ENCODE measurements around the gene BABAM2. TPM values are rescaled to one million over a fixed set of nuclear protein-coding genes. Genes with fewer than 3 reads are reported as not detected.

BABAM2 gene
- 32.9 and 40.8 TPM in 2 replicates for total RNA-seq (2014; rRNA removed; shearing (Covaris generic); ENCODE audit: low replicate concordance)

DNA sequence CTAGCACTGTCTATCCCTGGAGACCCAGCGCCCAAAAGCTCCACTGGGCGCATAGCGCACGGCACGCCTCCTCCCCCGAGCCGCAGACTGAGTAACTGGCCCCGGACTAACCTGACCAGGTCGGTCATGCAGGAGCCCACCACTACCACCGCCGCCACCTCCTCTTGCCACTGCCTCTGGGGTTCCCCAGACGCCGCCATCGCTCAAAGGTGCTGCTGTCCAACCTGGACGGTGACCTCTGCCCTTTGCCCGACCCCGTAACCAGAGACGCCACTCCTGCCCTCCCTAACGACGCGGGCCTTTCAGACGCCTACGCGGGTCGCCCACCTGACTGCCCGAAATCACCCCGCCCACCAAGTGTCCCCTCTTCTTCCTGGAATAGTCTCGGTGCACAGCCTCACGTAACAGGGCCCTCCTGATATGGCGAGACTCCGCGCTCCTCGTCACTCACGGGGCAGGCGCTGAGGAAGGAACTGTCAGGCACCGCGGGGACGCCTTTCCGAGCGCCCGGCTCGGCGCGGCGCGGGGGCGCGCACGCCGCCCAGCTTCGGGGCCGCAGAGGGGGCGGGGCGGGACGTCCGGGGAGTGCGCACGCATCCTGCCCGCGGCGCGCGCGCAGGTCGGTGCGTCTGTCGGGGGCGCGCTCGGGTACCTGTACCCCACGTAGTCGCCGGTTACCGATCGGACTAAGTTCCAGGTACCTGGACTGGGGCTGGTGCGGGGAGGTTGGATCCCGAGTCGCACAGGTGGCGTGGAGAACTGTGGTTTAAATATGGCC lies at the start of gene BABAM2, which contains the start of gene RBKS:
Gene BABAM2, plus strand, starts transcription at position 584 of the 778 bp plus-strand sequence. CDS start 3,828 bp downstream, outside the sequence.
Gene RBKS, minus strand, starts transcription at position 242 of the 778 bp plus-strand sequence. Its CDS starts 42 bp downstream, at position 200.
- peak within 1 kb of the TSS; percentile 87 for H3K9ac ChIP-seq (ENCODE audit: low read length)
- no peaks in the 10 kb centered on the region for H3K27me3 ChIP-seq (ENCODE audit: low read length)
- H3K36me3 ChIP-seq (ENCODE audit: insufficient read depth, low read length) = no peaks in the 10 kb centered on the region
- DNase-seq = peak; percentile 96
- H3K4me3 ChIP-seq (ENCODE audit: low read length) = peak within 1 kb of the TSS; percentile 89
- no peaks in the 10 kb centered on the region for H3K9me2 ChIP-seq (replicated peaks; ENCODE audit: insufficient read depth, low read length)
- peak within 1 kb of the TSS; percentile 98 for H3K4me2 ChIP-seq (ENCODE audit: low read depth, low read length, poor library complexity, severe bottlenecking)
- H4K20me1 ChIP-seq (ENCODE audit: insufficient read depth, low read depth, low read length) = no peaks in the 10 kb centered on the region
- no peaks in the 10 kb centered on the region for H3K9me3 ChIP-seq (ENCODE audit: low read length)
- peaks cover 26% of the 10 kb centered on the region for H3K79me2 ChIP-seq (ENCODE audit: low read length)
- H3K27ac ChIP-seq (ENCODE audit: low read length) = peak within 1 kb of the TSS; percentile 81
- H3K4me1 ChIP-seq (ENCODE audit: low read length) = peaks cover 33% of the 10 kb centered on the region
- peak within 1 kb of the TSS; percentile 86 for H2AFZ ChIP-seq (ENCODE audit: low read length)

DNA sequence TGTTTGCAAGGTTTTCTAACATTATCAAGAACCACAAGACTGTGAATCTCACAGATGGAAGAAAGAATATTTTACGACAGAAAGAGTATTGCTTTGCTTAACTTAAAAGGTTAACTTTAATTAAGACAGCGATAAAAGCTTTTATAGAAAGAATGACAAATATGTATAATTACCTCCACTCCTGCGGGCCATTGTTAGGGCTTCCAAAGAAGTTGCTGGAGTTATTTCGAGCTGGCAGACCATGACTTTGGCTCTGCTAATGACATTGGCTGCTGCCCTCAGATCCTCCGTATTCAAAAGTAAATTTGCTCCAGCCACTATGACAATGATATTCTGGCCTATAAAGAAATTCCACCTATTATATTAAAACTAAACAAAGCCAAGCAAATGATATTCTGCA lies 47.6 kb upstream of the BABAM2 start:
- Histone ChIP-seq H3K9ac (ENCODE audit: low read length) (no peak overlapping the region), H2AFZ (ENCODE audit: low read length) (no peak overlapping the region), H3K4me2 (ENCODE audit: low read depth, low read length, poor library complexity, severe bottlenecking) (no peak overlapping the region), H3K9me3 (ENCODE audit: low read length) (no peaks in the 10 kb centered on the region), H3K36me3 (ENCODE audit: insufficient read depth, low read length) (no peaks in the 10 kb centered on the region), H4K20me1 (ENCODE audit: insufficient read depth, low read depth, low read length) (no peaks in the 10 kb centered on the region), H3K79me2 (ENCODE audit: low read length) (no peaks in the 10 kb centered on the region), H3K27me3 (ENCODE audit: low read length) (no peaks in the 10 kb centered on the region), H3K4me1 (ENCODE audit: low read length) (peaks cover 7% of the 10 kb centered on the region), H3K4me3 (ENCODE audit: low read length) (no peak overlapping the region), H3K9me2 (replicated peaks; ENCODE audit: insufficient read depth, low read length) (no peaks in the 10 kb centered on the region), H3K27ac (ENCODE audit: low read length) (no peak overlapping the region)
- no peak for DNase-seq

DNA sequence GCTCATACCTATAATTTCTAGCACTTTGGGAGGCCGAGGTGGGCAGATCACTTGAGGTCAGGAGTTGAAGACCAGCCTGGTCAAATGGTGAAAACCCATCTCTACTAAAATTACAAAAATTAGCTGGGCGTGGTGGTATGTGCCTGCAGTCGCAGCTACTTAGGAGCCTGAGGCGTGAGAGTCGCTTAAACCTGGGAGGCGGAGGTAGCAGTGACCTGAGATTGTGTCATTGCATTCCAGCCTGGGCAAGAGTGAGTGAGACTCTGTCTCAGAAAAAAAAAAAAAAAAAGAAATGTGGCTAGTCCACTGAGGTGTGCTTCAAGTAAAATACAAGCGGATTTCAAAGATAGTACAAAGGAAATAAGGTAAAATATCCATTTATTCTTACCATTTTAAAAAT lies 46.5 kb upstream of the BABAM2 start:
- no peak for DNase-seq
- no peak overlapping the region for H3K4me2 ChIP-seq (ENCODE audit: low read depth, low read length, poor library complexity, severe bottlenecking)
- no peaks in the 10 kb centered on the region for H3K27me3 ChIP-seq (ENCODE audit: low read length)
- H3K79me2 ChIP-seq (ENCODE audit: low read length) = no peaks in the 10 kb centered on the region
- H4K20me1 ChIP-seq (ENCODE audit: insufficient read depth, low read depth, low read length) = no peaks in the 10 kb centered on the region
- H3K4me3 ChIP-seq (ENCODE audit: low read length) = no peak overlapping the region
- no peak overlapping the region for H3K27ac ChIP-seq (ENCODE audit: low read length)
- H3K36me3 ChIP-seq (ENCODE audit: insufficient read depth, low read length) = no peaks in the 10 kb centered on the region
- no peak overlapping the region for H2AFZ ChIP-seq (ENCODE audit: low read length)
- H3K4me1 ChIP-seq (ENCODE audit: low read length) = peaks cover 7% of the 10 kb centered on the region
- H3K9me3 ChIP-seq (ENCODE audit: low read length) = no peaks in the 10 kb centered on the region
- no peaks in the 10 kb centered on the region for H3K9me2 ChIP-seq (replicated peaks; ENCODE audit: insufficient read depth, low read length)
- H3K9ac ChIP-seq (ENCODE audit: low read length) = no peak overlapping the region

DNA sequence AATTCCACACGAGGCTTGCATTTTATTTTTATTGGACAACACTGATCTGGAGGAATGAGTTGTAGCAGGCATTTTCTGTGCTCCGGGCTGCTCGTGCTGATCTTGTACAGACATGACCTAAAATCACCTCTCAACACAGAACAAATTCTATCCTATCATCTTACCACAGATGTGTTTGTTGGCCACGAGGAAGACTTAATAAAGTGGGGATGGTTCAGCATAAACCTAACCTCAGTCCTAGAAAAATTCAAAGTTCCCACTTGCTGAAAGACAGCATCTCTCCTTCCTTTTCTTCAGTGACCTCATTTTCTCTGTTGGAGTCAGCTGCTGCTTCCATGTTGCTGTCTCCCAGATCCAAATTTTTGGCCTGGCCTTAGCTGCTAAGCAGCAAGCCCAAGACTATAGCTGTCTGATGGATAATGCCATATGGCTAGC lies 45.7 kb upstream of the BABAM2 start:
- Histone ChIP-seq H3K9me2 (replicated peaks; ENCODE audit: insufficient read depth, low read length) (no peaks in the 10 kb centered on the region), H2AFZ (ENCODE audit: low read length) (no peak overlapping the region), H3K4me3 (ENCODE audit: low read length) (no peak overlapping the region)

DNA sequence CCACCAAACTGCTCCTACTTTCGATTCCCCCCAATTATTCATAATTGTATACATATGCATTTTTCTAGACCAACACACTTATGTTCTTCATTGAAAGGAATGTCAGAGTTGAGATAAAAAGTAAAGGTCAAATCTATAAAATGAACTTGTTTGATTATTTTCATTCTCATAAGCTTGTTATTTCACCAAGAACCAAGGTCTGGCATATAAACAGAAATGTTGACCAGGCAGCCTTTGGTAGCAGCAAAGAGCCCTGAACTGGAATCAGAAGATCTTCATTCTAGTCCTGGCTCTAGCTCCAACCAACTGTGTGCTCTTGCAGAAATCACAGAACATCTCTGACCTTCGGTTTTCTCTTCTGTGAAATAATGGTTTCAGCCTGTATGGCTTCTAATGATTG lies 43.2 kb upstream of the BABAM2 start:
- Histone ChIP-seq H3K4me2 (ENCODE audit: low read depth, low read length, poor library complexity, severe bottlenecking) (no peak overlapping the region), H4K20me1 (ENCODE audit: insufficient read depth, low read depth, low read length) (no peaks in the 10 kb centered on the region), H3K4me3 (ENCODE audit: low read length) (no peak overlapping the region), H3K79me2 (ENCODE audit: low read length) (no peaks in the 10 kb centered on the region), H3K9ac (ENCODE audit: low read length) (no peak overlapping the region), H3K27ac (ENCODE audit: low read length) (no peak overlapping the region), H2AFZ (ENCODE audit: low read length) (no peak overlapping the region), H3K9me2 (replicated peaks; ENCODE audit: insufficient read depth, low read length) (no peaks in the 10 kb centered on the region), H3K9me3 (ENCODE audit: low read length) (no peaks in the 10 kb centered on the region), H3K27me3 (ENCODE audit: low read length) (no peaks in the 10 kb centered on the region), H3K4me1 (ENCODE audit: low read length) (peaks cover 7% of the 10 kb centered on the region), H3K36me3 (ENCODE audit: insufficient read depth, low read length) (no peaks in the 10 kb centered on the region)
- no peak for DNase-seq

More for the DNA sequence above, 45.7 kb upstream of the BABAM2 start:
- DNase-seq = no peak
- peaks cover 7% of the 10 kb centered on the region for H3K4me1 ChIP-seq (ENCODE audit: low read length)
- H3K27ac ChIP-seq (ENCODE audit: low read length) = no peak overlapping the region
- no peak overlapping the region for H3K4me2 ChIP-seq (ENCODE audit: low read depth, low read length, poor library complexity, severe bottlenecking)
- no peak overlapping the region for H3K9ac ChIP-seq (ENCODE audit: low read length)
- H3K79me2 ChIP-seq (ENCODE audit: low read length) = no peaks in the 10 kb centered on the region
- no peaks in the 10 kb centered on the region for H3K36me3 ChIP-seq (ENCODE audit: insufficient read depth, low read length)
- H3K27me3 ChIP-seq (ENCODE audit: low read length) = no peaks in the 10 kb centered on the region
- H4K20me1 ChIP-seq (ENCODE audit: insufficient read depth, low read depth, low read length) = no peaks in the 10 kb centered on the region
- no peaks in the 10 kb centered on the region for H3K9me3 ChIP-seq (ENCODE audit: low read length)

DNA sequence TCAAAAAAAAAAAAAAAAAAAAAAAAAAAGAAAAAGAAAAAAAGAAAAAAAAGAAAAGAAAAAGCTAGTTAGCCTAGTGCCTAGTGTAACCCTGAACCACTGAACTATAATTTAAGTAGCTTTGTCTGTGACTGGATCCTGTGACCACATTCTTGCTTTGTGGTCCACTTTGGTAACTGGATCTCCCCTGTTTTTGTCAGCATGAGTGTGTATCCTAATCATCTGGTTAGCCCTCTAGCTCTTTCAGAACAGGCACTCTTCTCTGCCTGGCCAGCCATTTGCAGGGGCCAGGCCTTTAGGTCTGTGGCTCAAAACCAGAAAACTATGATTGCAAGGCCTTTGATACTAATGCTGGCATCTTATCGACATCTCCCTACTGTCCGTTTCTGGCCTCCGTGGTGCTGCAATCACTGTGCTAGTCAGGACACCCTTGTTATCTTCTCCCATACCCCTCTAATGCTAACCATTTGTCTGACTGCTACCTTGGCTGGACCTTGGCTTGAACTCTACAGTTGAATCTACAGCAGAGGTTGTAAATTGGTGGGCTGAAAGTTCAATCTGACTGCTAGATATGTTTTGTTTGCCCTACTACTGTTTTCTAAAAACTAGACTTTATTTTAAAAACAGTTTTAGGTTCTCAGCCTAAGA lies 40.8 kb upstream of the BABAM2 start:
- DNase-seq = no peak
- H2AFZ ChIP-seq (ENCODE audit: low read length) = no peak overlapping the region
- no peaks in the 10 kb centered on the region for H4K20me1 ChIP-seq (ENCODE audit: insufficient read depth, low read depth, low read length)
- no peaks in the 10 kb centered on the region for H3K27me3 ChIP-seq (ENCODE audit: low read length)
- H3K9me2 ChIP-seq (replicated peaks; ENCODE audit: insufficient read depth, low read length) = no peaks in the 10 kb centered on the region
- no peaks in the 10 kb centered on the region for H3K79me2 ChIP-seq (ENCODE audit: low read length)
- no peaks in the 10 kb centered on the region for H3K36me3 ChIP-seq (ENCODE audit: insufficient read depth, low read length)
- H3K9me3 ChIP-seq (ENCODE audit: low read length) = no peaks in the 10 kb centered on the region
- no peak overlapping the region for H3K27ac ChIP-seq (ENCODE audit: low read length)
- H3K4me1 ChIP-seq (ENCODE audit: low read length) = peaks cover 7% of the 10 kb centered on the region
- H3K4me2 ChIP-seq (ENCODE audit: low read depth, low read length, poor library complexity, severe bottlenecking) = no peak overlapping the region
- no peak overlapping the region for H3K9ac ChIP-seq (ENCODE audit: low read length)
- H3K4me3 ChIP-seq (ENCODE audit: low read length) = no peak overlapping the region

GRCh38 chr2:27852691-27853090 lies 37.8 kb upstream of the BABAM2 start:
- Histone ChIP-seq H3K27ac (ENCODE audit: low read length) (no peak overlapping the region), H3K9me3 (ENCODE audit: low read length) (peaks cover 3% of the 10 kb centered on the region), H3K4me2 (ENCODE audit: low read depth, low read length, poor library complexity, severe bottlenecking) (no peak overlapping the region), H3K36me3 (ENCODE audit: insufficient read depth, low read length) (no peaks in the 10 kb centered on the region), H3K4me1 (ENCODE audit: low read length) (no peaks in the 10 kb centered on the region), H3K4me3 (ENCODE audit: low read length) (no peak overlapping the region), H3K27me3 (ENCODE audit: low read length) (no peaks in the 10 kb centered on the region; the same call in 1 of the 2 replicates), H3K79me2 (ENCODE audit: low read length) (no peaks in the 10 kb centered on the region), H2AFZ (ENCODE audit: low read length) (no peak overlapping the region), H3K9me2 (replicated peaks; ENCODE audit: insufficient read depth, low read length) (no peaks in the 10 kb centered on the region), H3K9ac (ENCODE audit: low read length) (no peak overlapping the region), H4K20me1 (ENCODE audit: insufficient read depth, low read depth, low read length) (no peaks in the 10 kb centered on the region)
- DNase-seq = no peak

DNA sequence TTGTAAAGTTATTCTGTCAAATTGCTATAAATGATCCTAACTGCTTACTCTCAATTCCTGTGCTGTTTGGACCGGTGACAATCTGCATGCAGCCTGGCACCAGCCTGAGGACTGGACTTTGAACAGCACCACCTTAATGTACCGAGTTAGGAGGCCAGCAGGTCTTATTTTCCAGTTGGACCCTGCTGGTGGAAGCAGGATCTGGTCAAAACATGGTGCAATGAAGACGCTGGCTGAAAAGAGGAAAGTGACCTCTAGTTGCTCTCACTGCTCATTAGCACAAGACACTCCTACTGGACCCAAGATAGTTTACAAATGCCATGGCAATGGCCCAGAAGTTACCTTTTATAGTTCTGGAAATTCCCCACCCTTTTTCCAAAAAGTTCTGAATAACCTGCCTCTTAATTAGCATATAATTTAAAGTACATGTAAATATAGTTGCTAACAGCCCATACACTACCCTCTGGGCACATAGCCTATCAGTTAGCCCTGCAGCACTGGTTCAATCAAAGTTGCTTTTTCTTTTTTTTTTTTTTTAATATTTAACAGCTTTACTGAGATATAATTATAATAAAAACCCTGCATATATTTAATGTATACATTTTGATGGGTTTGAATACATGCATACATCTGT lies 36.2 kb upstream of the BABAM2 start:
- peaks cover 7% of the 10 kb centered on the region for H3K9me3 ChIP-seq (ENCODE audit: low read length)
- no peaks in the 10 kb centered on the region for H4K20me1 ChIP-seq (ENCODE audit: insufficient read depth, low read depth, low read length)
- no peaks in the 10 kb centered on the region for H3K36me3 ChIP-seq (ENCODE audit: insufficient read depth, low read length)
- no peak for DNase-seq
- H3K27me3 ChIP-seq (ENCODE audit: low read length) = no peaks in the 10 kb centered on the region; the same call in 1 of the 2 replicates
- H3K9me2 ChIP-seq (replicated peaks; ENCODE audit: insufficient read depth, low read length) = no peaks in the 10 kb centered on the region
- no peaks in the 10 kb centered on the region for H3K79me2 ChIP-seq (ENCODE audit: low read length)
- H2AFZ ChIP-seq (ENCODE audit: low read length) = no peak overlapping the region
- no peak overlapping the region for H3K9ac ChIP-seq (ENCODE audit: low read length)
- no peak overlapping the region for H3K4me3 ChIP-seq (ENCODE audit: low read length)
- H3K4me2 ChIP-seq (ENCODE audit: low read depth, low read length, poor library complexity, severe bottlenecking) = no peak overlapping the region
- no peak overlapping the region for H3K27ac ChIP-seq (ENCODE audit: low read length)
- no peaks in the 10 kb centered on the region for H3K4me1 ChIP-seq (ENCODE audit: low read length)
